HT1080 (cell line): ENCODE data around the gene BEGAIN. TPM values are rescaled to one million over a fixed set of nuclear protein-coding genes. Genes with fewer than 3 reads are reported as not detected.

Source experiments
- DNase-seq: peaks from one replicate; pipeline ENCODE4 v3.0.0-alpha.2; 2015; ENCODE audit warnings: low read depth
- total RNA-seq: library from RNA; depleted of rRNA; stranded (reverse); fragments of >200 nt; shearing (Covaris generic); gene quantifications from 2 replicates; pipeline ENCODE4 v1.2.3, GENCODE V29; 2014

The BEGAIN gene
- total RNA-seq, 1 experiment from 2014 or later, result 0.35 TPM

GRCh38 chr14:100554696-100555320, 32.4 kb downstream of the BEGAIN start:
- DNase-seq, result no peak

GRCh38 chr14:100554082-100554677, 33.0 kb downstream of the BEGAIN start:
- no peak for DNase-seq

- no peak for DNase-seq
Measured at GRCh38 chr14:100553471-100553870, 33.7 kb downstream of the BEGAIN start.

- no peak for DNase-seq
Measured at GRCh38 chr14:100552524-100553125, 34.6 kb downstream of the BEGAIN start.

GRCh38 chr14:100551056-100551455, 36.2 kb downstream of the BEGAIN start:
- DNase-seq, result no peak

- DNase-seq, result no peak
Measured at GRCh38 chr14:100549834-100550625, 37.2 kb downstream of the BEGAIN start.

- DNase-seq, result no peak
Measured at GRCh38 chr14:100548939-100549338, 38.3 kb downstream of the BEGAIN start.

- DNase-seq, result no peak
Measured at GRCh38 chr14:100548295-100548655, 38.9 kb downstream of the BEGAIN start.

GRCh38 chr14:100547633-100548294, 39.5 kb downstream of the BEGAIN start:
- DNase-seq, result peak; percentile 70

GRCh38 chr14:100546051-100546443, 41.2 kb downstream of the BEGAIN start:
- DNase-seq, result no peak

GRCh38 chr14:100545359-100545758, 41.9 kb downstream of the BEGAIN start:
- DNase-seq, result no peak

GRCh38 chr14:100544506-100545141, 42.6 kb downstream of the BEGAIN start:
- no peak for DNase-seq

GRCh38 chr14:100543471-100544455, 43.5 kb downstream of the BEGAIN start:
- no peak for DNase-seq

GRCh38 chr14:100542619-100543205, 44.5 kb downstream of the BEGAIN start:
- DNase-seq, result no peak

GRCh38 chr14:100541621-100542560, 45.3 kb downstream of the BEGAIN start:
- DNase-seq, result no peak

GRCh38 chr14:100540926-100541620, 46.1 kb downstream of the BEGAIN start:
- no peak for DNase-seq

- DNase-seq, result peak; percentile 54
Measured at GRCh38 chr14:100540141-100540925, 46.9 kb downstream of the BEGAIN start.
